A549 (cell line): Measurements from ENCODE around the gene CCDC7.

Experiments used
- CEBPB ChIP-seq, 2 experiments: fragments of >200 bp in 1 of 2; sonication (Bioruptor Twin) in 1 of 2; formaldehyde crosslinking in 1 of 2; IDR thresholded peaks; 2 replicates each; pipeline ENCODE4 v1.6.1; 2012 to 2016
- CHD2 ChIP-seq: fragments of 150-350 bp; IDR thresholded peaks from 2 replicates; pipeline ENCODE4 v1.6.1; 2014; ENCODE audit warnings: low read length; ENCODE audit not compliant: partially characterized antibody
- EP300 ChIP-seq, 2 experiments: fragments of >200 bp; sonication (Bioruptor Twin); formaldehyde crosslinking; IDR thresholded peaks; 2 replicates in 1 of 2; 3 replicates in 1 of 2; pipeline ENCODE4 v1.6.1; 2016 to 2017
- GATA3 ChIP-seq: IDR thresholded peaks from 2 replicates; pipeline ENCODE4 v1.6.1; 2012; ENCODE audit warnings: borderline replicate concordance
- MAFK ChIP-seq: fragments of 450-650 bp; IDR thresholded peaks from 2 replicates; pipeline ENCODE4 v1.6.1; 2014; ENCODE audit not compliant: partially characterized antibody
- POLR2A ChIP-seq: IDR thresholded peaks from 2 replicates; pipeline ENCODE4 v1.6.1; 2012; ENCODE audit warnings: mild to moderate bottlenecking, low read length
- POLR2AphosphoS2 ChIP-seq: conservative IDR thresholded peaks from 2 replicates; pipeline ENCODE4 v1.6.1; 2012; ENCODE audit warnings: low read length, improper control_type of control experiment, inconsistent platforms
- RNF2 ChIP-seq: fragments of 200-600 bp; sonication (generic); IDR thresholded peaks from 2 replicates; pipeline ENCODE4 v1.6.1; 2016; ENCODE audit warnings: low read depth, mild to moderate bottlenecking, antibody characterized with exemption, moderate library complexity, borderline replicate concordance
- TF ChIP-seq, protein P1 (sequence below): fragments of >200 bp; sonication (Bioruptor Twin); formaldehyde crosslinking; IDR thresholded peaks from 3 replicates; pipeline ENCODE4 v1.5.1; 2016

DNA sequence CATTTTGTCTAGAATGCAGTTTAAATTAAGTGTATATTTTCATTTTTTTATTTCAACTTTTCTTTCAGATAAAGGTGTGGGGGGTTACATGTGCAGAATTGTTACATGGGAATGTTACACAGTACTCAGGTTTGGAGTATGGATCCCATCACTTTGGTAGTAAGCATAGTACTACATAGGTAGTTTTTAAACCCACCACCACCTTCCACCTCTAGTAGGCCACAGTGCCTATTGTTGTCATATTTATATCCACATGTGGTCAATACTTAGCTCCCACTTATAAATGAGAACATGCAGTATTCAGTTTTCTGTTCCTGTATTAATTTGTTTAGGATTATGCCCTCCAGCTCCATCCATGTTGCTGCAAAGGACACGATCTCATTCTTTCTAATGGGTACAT lies 200.6 kb downstream of the CCDC7 start:
- TF ChIP-seq, protein P1, sequence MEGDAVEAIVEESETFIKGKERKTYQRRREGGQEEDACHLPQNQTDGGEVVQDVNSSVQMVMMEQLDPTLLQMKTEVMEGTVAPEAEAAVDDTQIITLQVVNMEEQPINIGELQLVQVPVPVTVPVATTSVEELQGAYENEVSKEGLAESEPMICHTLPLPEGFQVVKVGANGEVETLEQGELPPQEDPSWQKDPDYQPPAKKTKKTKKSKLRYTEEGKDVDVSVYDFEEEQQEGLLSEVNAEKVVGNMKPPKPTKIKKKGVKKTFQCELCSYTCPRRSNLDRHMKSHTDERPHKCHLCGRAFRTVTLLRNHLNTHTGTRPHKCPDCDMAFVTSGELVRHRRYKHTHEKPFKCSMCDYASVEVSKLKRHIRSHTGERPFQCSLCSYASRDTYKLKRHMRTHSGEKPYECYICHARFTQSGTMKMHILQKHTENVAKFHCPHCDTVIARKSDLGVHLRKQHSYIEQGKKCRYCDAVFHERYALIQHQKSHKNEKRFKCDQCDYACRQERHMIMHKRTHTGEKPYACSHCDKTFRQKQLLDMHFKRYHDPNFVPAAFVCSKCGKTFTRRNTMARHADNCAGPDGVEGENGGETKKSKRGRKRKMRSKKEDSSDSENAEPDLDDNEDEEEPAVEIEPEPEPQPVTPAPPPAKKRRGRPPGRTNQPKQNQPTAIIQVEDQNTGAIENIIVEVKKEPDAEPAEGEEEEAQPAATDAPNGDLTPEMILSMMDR: no peak
- TF ChIP-seq EP300 (IDR thresholded peaks at IDR 0.05) (no peak), POLR2A (no peak), RNF2 (no peak), CHD2 (no peak), MAFK (no peak), POLR2AphosphoS2 (no peak), CEBPB (IDR thresholded peaks at IDR 0.05) (no peak), GATA3 (no peak)
